ENCODE measurements around the gene JARID2.

JARID2 gene

GRCh38 chr6:15549371-15549770 lies 303.5 kb downstream of the JARID2 start:
- no peak for DNase-seq (ENCODE audit: low spot score)

- no peak for DNase-seq (ENCODE audit: low spot score)
Measured at GRCh38 chr6:15550546-15551123, 304.8 kb downstream of the JARID2 start.

- no peak for DNase-seq (ENCODE audit: low spot score)
Measured at GRCh38 chr6:15551262-15551661, 305.4 kb downstream of the JARID2 start.

- DNase-seq (ENCODE audit: low spot score), result no peak
Measured at GRCh38 chr6:15551798-15552197, 305.9 kb downstream of the JARID2 start.

GRCh38 chr6:15553031-15553430 lies 307.2 kb downstream of the JARID2 start:
- DNase-seq (ENCODE audit: low spot score), result no peak

- DNase-seq (ENCODE audit: low spot score), result no peak
Measured at GRCh38 chr6:15553736-15554294, 307.9 kb downstream of the JARID2 start.

- no peak for DNase-seq (ENCODE audit: low spot score)
Measured at GRCh38 chr6:15554728-15555100, 308.8 kb downstream of the JARID2 start.

DNA sequence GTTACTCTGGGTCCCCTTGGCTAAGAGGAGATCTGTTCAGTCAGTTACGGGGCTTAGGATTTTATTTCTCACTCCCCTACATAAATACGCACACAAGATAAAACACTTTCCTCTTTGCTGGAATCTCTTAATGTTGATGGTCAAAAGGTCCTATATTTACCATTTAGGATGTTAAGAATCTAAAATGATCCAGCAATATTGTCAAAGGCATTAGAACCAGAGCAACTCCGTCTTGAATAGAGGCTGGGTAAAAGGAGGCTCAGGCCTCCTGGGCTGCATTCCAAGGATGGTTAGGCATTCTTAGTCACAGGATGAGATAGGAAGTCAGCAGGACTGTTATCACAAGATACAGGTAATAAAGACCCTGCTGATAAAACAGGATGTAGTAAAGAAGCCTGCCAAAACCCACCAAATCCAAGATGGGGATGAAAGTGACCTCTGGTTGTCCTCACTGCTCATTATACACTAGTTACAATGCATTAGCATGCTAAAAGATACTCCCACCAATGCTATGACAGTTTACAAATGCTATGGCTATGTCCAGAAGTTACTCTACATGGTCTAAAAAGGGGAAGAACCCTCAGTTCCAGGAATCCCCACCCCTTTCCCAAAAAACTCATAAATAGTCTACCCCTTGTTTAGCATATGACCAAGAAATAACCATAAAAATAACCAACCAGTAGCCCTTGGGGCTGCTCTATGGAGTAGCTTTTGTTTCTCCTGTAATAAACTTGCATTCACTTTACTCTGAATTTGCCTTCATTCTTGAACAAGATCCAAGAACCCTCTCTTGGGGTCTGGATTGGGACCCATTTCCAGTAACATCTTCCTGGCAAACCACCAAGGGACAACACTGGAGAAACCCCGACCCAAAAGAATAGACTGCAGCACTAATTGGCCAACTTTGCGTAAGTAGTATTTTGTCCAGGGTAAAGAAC lies 309.5 kb downstream of the JARID2 start:
- DNase-seq (ENCODE audit: low spot score), result no peak

GRCh38 chr6:15556711-15557110 lies 310.8 kb downstream of the JARID2 start:
- DNase-seq (ENCODE audit: low spot score), result no peak

- no peak for DNase-seq (ENCODE audit: low spot score)
Measured at GRCh38 chr6:15557174-15557573, 311.3 kb downstream of the JARID2 start.

- DNase-seq (ENCODE audit: low spot score), result no peak
Measured at GRCh38 chr6:15560713-15561112, 314.8 kb downstream of the JARID2 start.

DNA sequence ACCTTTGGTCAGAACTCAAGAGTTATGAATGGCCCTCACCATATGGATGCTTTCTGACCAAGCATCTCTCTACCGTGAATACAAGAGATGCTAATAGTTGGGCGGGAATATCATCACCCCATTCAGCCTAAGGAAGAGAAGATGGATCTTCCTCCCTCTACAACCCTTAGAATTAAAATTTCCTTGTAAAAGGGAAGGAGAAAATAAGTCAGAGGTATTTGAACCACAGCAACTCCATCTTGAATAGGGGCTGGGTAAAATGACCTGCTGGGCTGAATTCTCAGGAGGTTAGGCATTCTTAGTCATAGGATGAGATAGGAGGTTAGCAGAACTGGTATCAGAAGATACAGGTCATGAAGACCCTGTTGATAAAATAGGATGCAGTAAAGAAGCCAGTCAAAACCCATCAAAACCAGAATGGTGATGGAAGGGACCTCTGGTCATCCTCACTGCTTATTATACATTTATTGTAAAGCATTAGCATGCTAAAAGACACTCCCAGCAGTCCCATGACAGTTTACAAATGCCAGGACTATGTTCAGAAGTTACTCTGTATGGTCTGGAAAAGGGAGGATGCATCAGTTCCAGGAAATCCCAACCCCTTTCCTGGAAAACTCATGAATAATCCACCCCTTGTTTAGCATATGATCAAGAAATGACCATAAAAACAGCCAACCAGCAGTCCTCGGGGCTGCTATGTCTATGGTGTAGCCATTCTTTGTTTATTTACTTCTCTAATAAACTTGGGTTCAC lies 315.8 kb downstream of the JARID2 start:
- no peak for DNase-seq (ENCODE audit: low spot score)

GRCh38 chr6:15562977-15563376 lies 317.1 kb downstream of the JARID2 start:
- no peak for DNase-seq (ENCODE audit: low spot score)

DNA sequence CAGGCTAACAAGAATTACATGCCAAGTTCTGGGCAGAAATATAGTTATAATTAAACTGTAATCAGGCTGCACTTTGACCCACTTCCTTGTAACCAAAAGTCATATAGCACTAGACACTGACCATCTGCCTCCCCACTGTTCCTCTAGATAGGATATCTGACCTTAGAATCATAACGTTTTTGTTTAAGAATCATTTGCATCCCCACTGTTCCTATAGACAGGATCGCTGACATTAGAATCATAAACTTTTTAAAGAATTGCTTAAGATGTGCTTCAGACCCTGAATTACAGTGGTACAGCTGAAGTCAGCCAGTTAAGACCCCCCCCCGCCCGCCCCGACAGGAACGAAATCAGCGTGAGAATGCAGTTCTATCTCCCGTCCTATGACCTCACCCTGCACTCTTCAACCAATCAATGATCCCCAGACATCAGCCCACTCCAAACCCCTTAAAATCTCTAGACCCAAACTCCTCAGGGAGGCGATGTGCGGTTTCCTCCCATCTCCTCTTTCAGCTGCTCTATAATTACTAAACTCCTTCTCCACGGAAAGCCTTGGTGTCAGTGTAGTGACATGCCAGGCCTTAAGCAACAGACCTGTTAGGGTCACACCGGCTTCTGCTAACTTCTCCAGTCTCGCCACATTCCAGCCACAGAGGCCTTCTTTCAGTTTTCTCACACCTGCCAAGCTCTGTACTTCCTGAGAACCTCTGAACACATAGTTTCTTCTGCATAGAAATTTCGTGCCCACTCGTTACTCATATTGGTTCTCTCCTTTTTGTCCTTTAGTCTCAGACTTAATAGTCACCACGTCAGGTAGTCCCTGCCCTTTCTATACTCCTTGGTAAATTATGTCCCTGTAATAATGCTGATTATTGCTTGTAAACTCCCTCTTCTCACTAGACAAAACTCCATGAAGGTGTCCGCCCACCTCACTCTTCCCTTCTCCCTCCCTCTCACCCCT lies 323.4 kb downstream of the JARID2 start:
- no peak for DNase-seq (ENCODE audit: low spot score)

- no peak for DNase-seq (ENCODE audit: low spot score)
Measured at GRCh38 chr6:15570171-15570570, 324.3 kb downstream of the JARID2 start.

Measured in AG20443 (cell line).